SIG-M5 treated with dmso at 0.1 percent for 504 hours (cell line): ENCODE measurements around the gene PPEF1.

Experiments used
- DNase-seq: peaks from one replicate; lab custom pipeline; 2025; ENCODE audit not compliant: unreplicated experiment; lab: John Stamatoyannopoulos, UW

PPEF1 gene

DNA sequence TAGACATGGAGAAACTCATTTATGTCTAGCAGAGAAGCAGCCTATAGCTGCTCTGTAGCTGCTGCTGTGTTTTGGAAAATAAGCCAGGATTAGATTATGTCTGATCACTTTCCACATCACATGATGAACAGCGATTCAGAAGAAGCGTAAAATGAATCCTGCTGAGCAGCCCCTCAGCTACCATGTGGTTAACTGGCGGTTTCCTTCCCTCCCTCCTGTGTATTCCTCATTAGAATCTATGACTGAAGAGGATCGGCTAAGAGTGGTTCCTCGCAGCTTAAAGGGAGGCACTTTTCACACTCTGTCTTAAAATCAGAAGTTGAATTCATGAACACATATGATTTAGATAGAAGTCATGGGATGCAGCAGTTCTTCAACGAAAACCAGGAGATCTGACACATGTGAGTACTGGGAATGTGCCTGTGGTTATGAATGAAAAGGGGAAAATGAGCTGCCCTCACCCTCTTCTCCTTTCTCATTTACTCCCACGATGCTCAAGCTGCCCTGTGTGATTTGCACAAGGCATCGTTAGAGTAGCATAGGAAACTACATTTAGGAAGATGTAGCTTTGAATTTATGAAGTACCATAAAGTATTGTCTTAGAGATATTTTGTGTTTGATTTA is at the start of gene PPEF1:
Gene PPEF1, plus strand, starts transcription at position 220 of the 624 bp plus-strand sequence. Its CDS starts 136 bp downstream, at position 356.
- no peak for DNase-seq

- DNase-seq, result no peak
These were observed 46.2 kb upstream of the PPEF1 start for GRCh38 chrX:18661273-18661672.

GRCh38 chrX:18664947-18665346 is 42.5 kb upstream of the PPEF1 start:
- no peak for DNase-seq

DNA sequence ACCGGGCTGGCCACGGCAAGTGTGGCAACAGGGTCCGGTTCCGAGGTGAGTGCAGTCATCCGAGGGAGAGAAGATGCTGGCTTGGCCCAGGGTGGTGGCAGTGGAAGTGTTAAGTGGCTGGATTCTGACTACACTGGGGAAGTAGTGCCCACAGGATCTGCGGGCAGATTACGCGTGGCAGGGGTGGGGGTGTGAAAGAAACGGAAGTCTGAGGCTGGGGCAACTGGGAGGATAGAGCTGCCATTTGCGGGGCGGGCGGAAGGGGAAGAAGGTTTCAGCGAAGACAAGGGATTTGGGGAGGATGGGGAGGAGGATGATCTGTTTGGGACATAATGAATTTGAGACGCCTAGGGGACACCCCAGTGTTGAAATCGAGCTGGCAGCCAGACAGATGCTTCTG is 40.8 kb upstream of the PPEF1 start:
- DNase-seq, result no peak

DNA sequence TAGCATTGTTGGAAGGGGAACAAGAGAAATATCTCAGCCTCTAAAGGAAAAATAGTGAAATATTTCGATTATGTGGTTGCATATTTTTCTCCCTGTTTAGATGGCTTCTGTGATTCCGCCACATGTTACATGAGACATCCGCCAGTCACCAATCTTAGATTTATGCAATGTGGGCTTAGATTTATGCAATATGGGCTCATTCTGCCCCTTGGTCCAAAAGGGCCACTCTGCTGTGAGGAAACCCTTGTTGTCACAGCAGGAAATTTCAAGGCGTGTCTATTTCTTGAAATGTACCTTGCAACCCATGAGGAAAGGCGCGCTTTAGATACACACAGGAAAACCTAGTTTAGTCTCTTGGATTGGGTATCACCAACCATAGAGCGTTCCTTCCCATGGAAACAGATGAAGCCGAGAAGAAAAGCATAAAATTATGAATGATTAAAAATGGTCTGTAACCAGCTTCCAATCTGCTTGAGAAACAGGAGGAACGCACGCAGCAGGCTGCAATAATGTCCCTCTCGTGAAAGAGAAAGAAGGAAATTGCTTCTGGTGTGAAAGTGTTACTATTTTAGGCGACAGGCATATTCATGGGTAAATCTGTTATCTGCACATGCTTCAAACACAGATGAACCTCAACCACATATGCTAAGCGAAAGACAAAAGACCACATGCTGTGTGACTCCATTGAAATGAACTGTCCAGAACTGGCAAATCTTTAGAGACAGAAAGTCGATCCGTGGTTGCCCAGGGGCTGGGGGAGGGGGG is 39.2 kb upstream of the PPEF1 start:
- peak; percentile 70 for DNase-seq

DNA sequence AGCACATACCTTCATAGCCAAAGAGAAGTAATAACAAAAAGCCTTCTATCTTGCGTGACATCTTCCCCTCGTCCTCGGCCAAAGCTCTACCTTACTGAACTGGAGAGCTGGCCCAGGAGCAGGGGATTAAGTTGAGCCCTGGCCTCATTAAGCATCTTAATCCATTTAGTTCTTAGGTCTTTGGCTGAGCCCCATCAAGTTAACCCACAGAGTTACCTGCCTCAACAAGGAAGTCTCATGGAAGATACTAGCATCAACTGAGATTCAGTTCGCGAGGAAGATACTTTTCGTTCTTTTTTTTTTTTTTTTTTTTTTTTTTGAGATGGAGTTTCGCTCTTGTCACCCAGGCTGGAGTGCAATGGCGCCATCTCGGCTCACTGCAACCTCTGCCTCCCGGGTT is 35.4 kb upstream of the PPEF1 start, which contains the start of gene RS1:
Gene RS1, minus strand, starts transcription at position 101 of the 400 bp plus-strand sequence. Its CDS starts 40 bp downstream, at position 61.
- no peak for DNase-seq

GRCh38 chrX:18674417-18674787 is 33.0 kb upstream of the PPEF1 start:
- DNase-seq, result no peak

GRCh38 chrX:18674788-18675735 is 32.4 kb upstream of the PPEF1 start:
- peak; percentile 45 for DNase-seq

- DNase-seq, result no peak
These were observed 31.4 kb upstream of the PPEF1 start for GRCh38 chrX:18676050-18676449.

DNA sequence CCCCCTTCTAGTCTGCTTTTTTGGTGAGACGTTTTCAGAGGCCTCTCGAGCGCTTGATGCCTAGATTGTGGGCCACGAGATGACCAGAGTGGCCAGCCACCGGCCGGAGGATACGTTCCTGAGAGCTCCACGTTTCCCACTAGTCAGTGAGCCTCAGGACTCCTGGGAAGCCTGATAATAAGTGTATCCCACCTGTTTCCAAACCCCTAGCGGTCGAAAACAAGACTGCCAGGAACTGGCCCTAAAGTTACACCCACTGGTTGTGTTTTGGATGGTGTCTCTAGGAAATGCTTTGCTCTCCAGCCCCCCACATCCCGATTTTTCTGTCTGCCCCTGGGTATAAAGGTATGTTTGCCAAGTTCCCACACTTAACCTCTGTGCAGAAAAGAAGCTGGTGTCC is 31.0 kb upstream of the PPEF1 start:
- no peak for DNase-seq

DNA sequence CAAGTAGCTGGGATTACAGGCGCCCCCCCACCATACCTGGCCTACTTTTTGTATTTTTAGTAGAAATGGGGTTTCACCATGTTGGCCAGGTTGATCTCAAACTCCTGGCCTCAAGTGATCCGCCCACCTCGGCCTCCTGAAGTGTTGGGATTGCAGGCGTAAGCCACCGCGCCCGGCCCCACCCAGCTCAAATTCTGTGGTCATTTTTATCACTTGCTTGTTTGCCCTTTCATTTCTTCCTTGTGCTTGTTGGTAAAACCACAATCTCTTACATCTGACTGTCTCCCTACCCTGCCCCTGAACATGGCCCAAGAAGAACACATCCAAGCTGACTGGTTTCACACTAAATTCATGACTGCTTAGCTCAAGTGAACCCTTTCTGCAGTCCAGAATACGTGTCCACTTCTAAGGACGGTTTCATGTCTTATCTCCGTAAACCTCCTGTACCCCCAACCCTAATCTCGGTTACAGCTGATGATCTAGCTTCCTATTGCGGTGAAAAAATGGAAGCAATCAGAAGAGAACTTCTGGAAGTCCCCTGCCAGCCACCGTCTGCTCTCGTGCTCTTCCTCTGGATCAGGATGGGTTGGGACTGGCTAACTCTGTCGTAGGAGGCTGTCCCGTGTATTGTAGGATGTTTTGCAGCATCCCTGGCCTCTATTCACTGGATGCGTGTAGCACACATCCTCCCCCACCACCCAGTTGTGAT is 30.1 kb upstream of the PPEF1 start:
- DNase-seq, result no peak

GRCh38 chrX:18681996-18682395 is 25.4 kb upstream of the PPEF1 start:
- no peak for DNase-seq

GRCh38 chrX:18682979-18683387 is 24.5 kb upstream of the PPEF1 start:
- DNase-seq, result no peak

DNA sequence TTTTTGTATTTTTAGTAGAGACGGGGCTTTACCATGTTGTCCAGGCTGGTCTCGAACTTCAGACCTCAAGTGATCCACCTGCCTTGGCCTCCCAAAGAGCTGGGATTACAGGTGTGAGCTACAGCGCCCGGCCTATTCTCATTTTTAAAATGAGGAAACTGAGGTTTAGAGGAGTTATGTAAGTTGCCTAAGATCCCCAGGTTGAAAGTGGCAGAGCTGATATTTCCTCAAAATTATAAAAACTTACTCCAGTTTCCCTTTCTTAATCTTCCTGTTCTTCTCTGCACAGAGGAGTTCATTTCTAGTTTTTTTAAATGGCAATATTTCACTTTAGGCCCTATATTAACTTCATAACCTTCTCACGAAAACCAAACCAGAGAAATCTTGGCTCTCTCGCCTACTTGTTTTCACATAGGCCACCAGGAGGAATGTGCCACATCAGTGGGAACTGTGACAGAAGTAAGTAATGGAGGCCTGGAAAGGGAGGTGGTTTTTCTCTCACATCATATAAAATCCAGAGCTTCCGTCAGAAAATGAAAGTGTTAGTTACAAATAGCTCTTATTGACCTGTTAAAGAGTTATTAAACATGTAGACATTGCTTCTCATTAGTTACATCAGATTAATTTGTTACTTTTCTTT is 19.5 kb upstream of the PPEF1 start:
- peak; percentile 56 for DNase-seq

- DNase-seq, result no peak
These were observed 16.0 kb upstream of the PPEF1 start for GRCh38 chrX:18691431-18691830.

DNA sequence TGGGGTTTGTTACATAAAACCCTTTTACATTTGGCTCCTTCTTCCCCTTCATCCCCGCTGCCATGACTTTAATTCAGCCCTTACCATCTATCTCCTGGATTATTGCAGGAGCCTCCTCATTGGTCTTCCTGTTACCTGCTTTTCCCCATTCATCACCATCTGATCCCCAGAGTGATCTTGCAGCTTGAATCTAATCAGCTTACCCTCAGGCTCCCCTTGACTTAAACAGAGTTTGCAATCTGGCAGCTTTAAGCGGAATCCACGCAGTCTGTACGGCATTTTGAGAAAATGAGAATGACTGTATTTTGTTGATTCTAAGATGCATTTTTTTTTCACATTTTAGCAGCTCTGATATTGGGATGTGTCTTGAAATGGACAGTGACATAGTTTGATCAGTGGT is 14.9 kb upstream of the PPEF1 start:
- no peak for DNase-seq

DNA sequence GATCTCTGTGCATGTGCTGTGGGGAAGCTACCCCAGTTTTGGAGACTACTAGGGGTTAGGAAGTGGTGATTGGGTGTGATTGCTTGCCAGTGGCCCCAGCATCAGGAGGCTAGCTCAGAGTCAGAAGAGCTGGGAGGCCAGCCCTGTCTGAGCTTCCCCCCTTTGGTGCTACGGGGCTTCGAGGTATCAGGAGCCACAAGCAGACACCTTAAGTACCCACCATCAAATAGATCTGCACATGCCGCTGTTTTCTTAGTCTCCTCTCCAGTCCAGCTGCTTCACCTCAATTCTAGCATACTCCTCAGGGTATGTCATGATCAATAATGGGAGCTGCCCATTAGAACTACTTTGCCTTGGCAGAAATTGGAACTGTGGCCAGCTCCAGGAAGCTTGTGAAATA is 10.8 kb upstream of the PPEF1 start:
- DNase-seq, result no peak

- no peak for DNase-seq
These were observed 8.5 kb upstream of the PPEF1 start for GRCh38 chrX:18698737-18699650.

- DNase-seq, result no peak
These were observed 5.7 kb upstream of the PPEF1 start for GRCh38 chrX:18701621-18702361.
